SK-N-SH treated with all-trans-retinoic acid at 6 μM for 48 hours (cell line): ENCODE results near the gene SETD1A.

Source experiments
- ISL1 ChIP-seq: fragments of 250-450 bp; sonication (Bioruptor Pico); IDR thresholded peaks from 2 replicates; pipeline ENCODE4 v2.1.2; 2022; ENCODE audit warnings: mild to moderate bottlenecking, moderate library complexity
- PPARA ChIP-seq: fragments of 250-450 bp; sonication (Bioruptor Pico); IDR thresholded peaks from 2 replicates; pipeline ENCODE4 v1.5.0; 2020; ENCODE audit warnings: mild to moderate bottlenecking, borderline replicate concordance
- RARB ChIP-seq: fragments of 250-450 bp; sonication (Bioruptor Pico); IDR thresholded peaks from 2 replicates; pipeline ENCODE4 v1.8.0; 2021; ENCODE audit warnings: mild to moderate bottlenecking, moderate library complexity
- SNAI2 ChIP-seq: fragments of 250-450 bp; sonication (Bioruptor Pico); IDR thresholded peaks from 2 replicates; pipeline ENCODE4 v1.5.0; 2020; ENCODE audit warnings: mild to moderate bottlenecking, moderate library complexity
- TCF4 ChIP-seq: fragments of 250-450 bp; sonication (Bioruptor Pico); IDR thresholded peaks from 2 replicates; pipeline ENCODE4 v1.8.0; 2021; ENCODE audit warnings: mild to moderate bottlenecking, moderate library complexity, borderline replicate concordance
- ZC3H10 ChIP-seq: fragments of 250-450 bp; sonication (Bioruptor Pico); IDR thresholded peaks from 2 replicates; pipeline ENCODE4 v1.5.1; 2021; ENCODE audit warnings: mild to moderate bottlenecking, moderate library complexity

GRCh38 chr16:30956601-30957455 is 726 bp upstream of the SETD1A start:
- TF ChIP-seq SNAI2 (CRISPR knock-in tag): no peak
- TF ChIP-seq ZC3H10: peak; percentile 66
- no peak for TF ChIP-seq TCF4 (CRISPR knock-in tag)
- no peak for TF ChIP-seq ISL1 (CRISPR knock-in tag)
- TF ChIP-seq RARB (CRISPR knock-in tag): no peak
- TF ChIP-seq PPARA (CRISPR knock-in tag): no peak
